Testis (tissue), 3 donors: ENCODE data around the gene REG1B. TPM values are rescaled to one million over a fixed set of nuclear protein-coding genes. Genes with fewer than 3 reads are reported as not detected.

Experiments used
- DNase-seq: peaks from one replicate; pipeline ENCODE4 v3.0.0-alpha.2; 2019
- H3K27ac ChIP-seq, 2 donors: fragments of 200-600 bp; sonication (generic); one replicate each; pipeline ENCODE4 v1.5.1; 2019
- H3K27me3 ChIP-seq: fragments of 200-600 bp; sonication (generic); one replicate; pipeline ENCODE4 v1.5.1; 2019
- H3K36me3 ChIP-seq: fragments of 200-600 bp; sonication (generic); one replicate; pipeline ENCODE4 v1.5.1; 2017; ENCODE audit warnings: low read depth; ENCODE audit errors: missing control alignments
- H3K4me1 ChIP-seq: fragments of 200-600 bp; sonication (generic); one replicate; pipeline ENCODE4 v1.5.1; 2019
- H3K4me3 ChIP-seq, 2 donors: fragments of 200-600 bp; sonication (generic); one replicate each; pipeline ENCODE4 v1.5.1; 2017 to 2019
- H3K9me3 ChIP-seq: fragments of 200-600 bp; sonication (generic); one replicate; pipeline ENCODE4 v1.5.1; 2017
- POLR2A ChIP-seq: fragments of 450-650 bp; IDR thresholded peaks from one replicate; pipeline ENCODE4 v1.6.1; 2017; ENCODE audit warnings: antibody characterized with exemption, mild to moderate bottlenecking, moderate library complexity
- WGBS, 2 donors: methylation state at CpG; one replicate each; pipeline ENCODE4 v1.1.5; 2018; 5-methylcytosine and 5-hydroxymethylcytosine counted together
- intact Hi-C: fragments of 100-400 bp; cut with DNase I; formaldehyde crosslinking; loops from one replicate; pipeline ENCODE4 v1.15.1; 2023; ENCODE audit warnings: low total_unique reads
- polyA plus RNA-seq: library from polyadenylated mRNA; stranded (reverse); fragments of 350-450 nt; fragmentation: Illumina TruSeq; extraction: RNeasy Lipid Tissue Mini Kit (QIAGEN cat#74804); gene quantifications from one replicate; pipeline ENCODE4 v1.2.3, GENCODE V29; 2014; ENCODE audit warnings: low read depth, low replicate concordance; ENCODE audit not compliant: insufficient read depth
- total RNA-seq, 2 donors: library from RNA; depleted of rRNA; stranded (reverse); fragments of >200 nt; gene quantifications; one replicate each; pipeline ENCODE4 v1.2.3, GENCODE V29; 2016
- TF ChIP-seq, protein P1 (sequence below), 3 experiments: fragments of 450-650 bp in 2 of 3; fragments of 200-600 bp in 1 of 3; sonication (generic) in 1 of 3; IDR thresholded peaks; one replicate each; pipeline ENCODE4 v1.5.1; 2016 to 2019; ENCODE audit warnings: antibody characterized with exemption in 3 of 3, mild to moderate bottlenecking in 2 of 3, moderate library complexity in 1 of 3

REG1B gene
- total and polyA plus RNA-seq, 3 donors from 2014 or later, result not detected

DNA sequence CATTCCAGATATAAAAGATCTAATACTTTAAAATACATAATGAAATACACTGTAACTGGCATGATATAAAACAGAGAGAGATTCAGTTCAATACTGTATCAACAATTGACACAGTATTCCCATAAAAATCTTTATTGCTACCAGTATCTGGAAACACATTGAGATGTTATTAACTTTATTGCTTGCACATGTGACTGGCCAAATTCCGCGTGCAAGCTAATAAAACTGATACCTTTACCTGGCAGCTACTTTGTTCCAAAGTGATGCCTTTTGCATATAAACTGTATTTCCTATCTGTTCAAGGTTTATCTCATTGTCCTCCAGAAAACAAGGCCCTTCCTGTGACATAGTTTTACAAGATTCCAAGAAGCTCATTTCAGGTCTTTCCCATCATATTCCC lies 15.4 kb upstream of the REG1B start:
- whole genome bisulfite sequencing, 2 donors, result 53 to 68% methylated on average over 2 of the region's 2 CpGs

DNA sequence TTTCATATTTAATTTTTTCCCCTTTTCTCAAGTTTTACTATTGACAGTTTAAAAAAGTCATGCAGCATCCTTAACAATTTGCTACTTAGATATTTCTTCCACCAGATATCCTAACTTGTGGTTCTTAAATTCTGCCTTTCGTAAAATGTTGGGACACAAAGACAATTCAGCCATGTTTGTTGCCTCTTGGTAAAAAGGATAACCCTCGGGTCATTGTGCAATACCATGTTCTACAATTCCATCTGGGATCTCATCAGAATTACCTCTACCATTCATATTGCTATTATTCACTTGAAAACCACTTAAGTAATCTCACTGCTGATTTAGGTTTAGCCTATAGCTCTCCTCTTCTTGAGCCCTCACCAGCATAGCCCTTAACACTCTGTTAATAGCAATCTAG lies 13.2 kb upstream of the REG1B start:
- TF ChIP-seq, protein P1, sequence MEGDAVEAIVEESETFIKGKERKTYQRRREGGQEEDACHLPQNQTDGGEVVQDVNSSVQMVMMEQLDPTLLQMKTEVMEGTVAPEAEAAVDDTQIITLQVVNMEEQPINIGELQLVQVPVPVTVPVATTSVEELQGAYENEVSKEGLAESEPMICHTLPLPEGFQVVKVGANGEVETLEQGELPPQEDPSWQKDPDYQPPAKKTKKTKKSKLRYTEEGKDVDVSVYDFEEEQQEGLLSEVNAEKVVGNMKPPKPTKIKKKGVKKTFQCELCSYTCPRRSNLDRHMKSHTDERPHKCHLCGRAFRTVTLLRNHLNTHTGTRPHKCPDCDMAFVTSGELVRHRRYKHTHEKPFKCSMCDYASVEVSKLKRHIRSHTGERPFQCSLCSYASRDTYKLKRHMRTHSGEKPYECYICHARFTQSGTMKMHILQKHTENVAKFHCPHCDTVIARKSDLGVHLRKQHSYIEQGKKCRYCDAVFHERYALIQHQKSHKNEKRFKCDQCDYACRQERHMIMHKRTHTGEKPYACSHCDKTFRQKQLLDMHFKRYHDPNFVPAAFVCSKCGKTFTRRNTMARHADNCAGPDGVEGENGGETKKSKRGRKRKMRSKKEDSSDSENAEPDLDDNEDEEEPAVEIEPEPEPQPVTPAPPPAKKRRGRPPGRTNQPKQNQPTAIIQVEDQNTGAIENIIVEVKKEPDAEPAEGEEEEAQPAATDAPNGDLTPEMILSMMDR (IDR thresholded peaks at IDR 0.05), result no peak
- no peak for TF ChIP-seq POLR2A
- no peaks in the 10 kb centered on the region for H3K27me3 ChIP-seq
- WGBS, 2 donors, result 88% methylated on average over 2 of the region's 2 CpGs
- no peak for DNase-seq
- H3K36me3 ChIP-seq, result no peaks in the 10 kb centered on the region
- intact Hi-C loops, result no loop called here
- H3K27ac ChIP-seq, result no peak overlapping the region
- H3K4me3 ChIP-seq, result no peak overlapping the region
- H3K9me3 ChIP-seq, result no peaks in the 10 kb centered on the region
- no peaks in the 10 kb centered on the region for H3K4me1 ChIP-seq

More for the DNA sequence above, 15.4 kb upstream of the REG1B start:
- Histone ChIP-seq H3K4me1 (no peaks in the 10 kb centered on the region), H3K36me3 (no peaks in the 10 kb centered on the region), H3K27ac (no peak overlapping the region), H3K9me3 (no peaks in the 10 kb centered on the region), H3K4me3 (no peak overlapping the region), H3K27me3 (no peaks in the 10 kb centered on the region)
- no peak for DNase-seq
- intact Hi-C loops, result no loop called here
- TF ChIP-seq, protein P1 (IDR thresholded peaks at IDR 0.05), result no peak
- no peak for TF ChIP-seq POLR2A

DNA sequence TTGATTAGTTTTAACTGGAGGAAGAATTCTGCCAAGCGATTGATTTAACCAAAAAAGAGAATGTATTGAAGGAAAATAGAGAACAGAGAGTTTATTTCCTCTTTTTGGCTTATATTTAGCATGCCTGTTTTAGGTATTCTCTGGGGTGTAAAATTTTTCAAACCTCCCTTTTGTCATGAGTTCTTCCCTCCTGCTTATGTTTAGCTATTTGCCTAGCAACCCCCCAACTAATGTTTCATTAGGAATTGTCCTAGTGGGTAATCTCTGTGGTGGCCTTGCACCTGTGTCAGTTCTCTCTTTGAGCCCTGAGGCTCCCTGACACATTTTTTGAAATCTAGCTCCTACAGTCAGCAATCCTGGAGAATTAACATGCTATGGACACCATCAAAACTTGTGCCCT lies 12.5 kb upstream of the REG1B start:
- 69 to 89% methylated on average over 1 of the region's 1 CpG for WGBS, 2 donors
- Histone ChIP-seq H3K4me3 (no peak overlapping the region), H3K4me1 (no peaks in the 10 kb centered on the region), H3K9me3 (no peaks in the 10 kb centered on the region), H3K27me3 (no peaks in the 10 kb centered on the region), H3K27ac (no peak overlapping the region), H3K36me3 (no peaks in the 10 kb centered on the region)
- no peak for TF ChIP-seq POLR2A
- TF ChIP-seq, protein P1 (IDR thresholded peaks at IDR 0.05), result no peak
- intact Hi-C loops, result no loop called here
- no peak for DNase-seq

DNA sequence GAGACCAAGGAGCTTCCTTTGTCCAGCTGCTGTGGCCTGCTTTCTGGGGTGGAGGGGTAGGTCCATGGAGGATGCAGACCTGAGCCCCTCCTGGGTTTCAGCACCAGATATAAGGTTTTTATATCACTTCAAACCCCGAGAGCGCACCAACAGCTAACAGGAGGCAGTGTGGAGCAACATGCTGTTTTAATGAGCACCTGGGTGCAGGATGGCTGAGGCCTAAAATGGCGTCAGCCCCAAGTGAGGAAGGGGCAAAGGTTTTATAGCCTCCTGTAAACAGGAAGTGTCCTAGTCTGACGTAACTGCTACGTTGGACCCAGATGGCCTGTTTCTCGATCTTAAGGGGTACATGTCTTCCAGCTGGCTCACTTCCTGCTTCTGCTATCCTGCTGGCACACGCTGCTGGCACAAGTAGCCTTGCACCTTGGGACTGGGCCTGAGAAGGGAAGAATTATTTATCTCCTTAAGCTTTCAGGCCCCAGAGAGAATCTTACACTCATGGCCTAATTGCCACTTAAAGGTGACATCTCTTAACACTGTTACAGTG lies 11.4 kb upstream of the REG1B start:
- H3K27me3 ChIP-seq, result no peaks in the 10 kb centered on the region
- DNase-seq, result no peak
- no peaks in the 10 kb centered on the region for H3K9me3 ChIP-seq
- H3K4me1 ChIP-seq, result no peaks in the 10 kb centered on the region
- 72 to 78% methylated on average over 3 to 7 of the region's 7 CpGs for WGBS, 2 donors
- TF ChIP-seq, protein P1 (IDR thresholded peaks at IDR 0.05), result no peak
- TF ChIP-seq POLR2A, result no peak
- H3K36me3 ChIP-seq, result no peaks in the 10 kb centered on the region
- intact Hi-C loops, result no loop called here
- H3K27ac ChIP-seq, result no peak overlapping the region
- H3K4me3 ChIP-seq, result no peak overlapping the region

DNA sequence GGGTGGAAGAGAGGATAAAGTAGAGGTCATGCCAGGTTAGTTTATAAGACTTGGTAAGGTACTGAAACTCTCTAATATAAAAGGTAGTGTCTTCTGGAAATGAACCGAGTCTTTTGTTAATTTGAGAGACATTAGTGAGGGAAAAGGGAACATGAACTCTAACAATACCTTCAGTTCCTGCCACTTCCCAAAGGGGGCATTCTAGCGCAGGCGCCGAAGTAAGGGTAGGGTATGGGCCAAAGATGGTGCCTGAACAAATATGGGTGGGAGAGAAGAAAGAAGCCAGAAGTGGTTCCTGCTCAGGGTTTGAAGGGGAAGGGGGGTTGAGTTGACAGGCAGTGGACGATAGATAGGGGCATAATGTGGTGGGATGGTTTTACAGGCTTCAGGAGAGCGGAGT lies 10.1 kb upstream of the REG1B start:
- WGBS, 2 donors, result 89% methylated on average over 6 of the region's 6 CpGs
- no peaks in the 10 kb centered on the region for H3K4me1 ChIP-seq
- DNase-seq, result no peak
- H3K36me3 ChIP-seq, result no peaks in the 10 kb centered on the region
- intact Hi-C loops, result no loop called here
- H3K9me3 ChIP-seq, result no peaks in the 10 kb centered on the region
- no peak overlapping the region for H3K4me3 ChIP-seq
- H3K27me3 ChIP-seq, result no peaks in the 10 kb centered on the region
- H3K27ac ChIP-seq, result no peak overlapping the region
- no peak for TF ChIP-seq POLR2A
- TF ChIP-seq, protein P1 (IDR thresholded peaks at IDR 0.05), result no peak
